ENCODE data around the gene KLF2.

- no peak for TF ChIP-seq GATA3 (IDR thresholded peaks at IDR 0.05; ENCODE audit: low read depth, low read length)
- TF ChIP-seq GATA2 (IDR thresholded peaks at IDR 0.05; ENCODE audit: low read depth, low read length) = no peak
Measured at GRCh38 chr19:16363852-16364230, 39.2 kb downstream of the KLF2 start.
